Hematopoietic multipotent progenitor cell (in vitro differentiated cells): ENCODE measurements around the gene MGLL. TPM values are rescaled to one million over a fixed set of nuclear protein-coding genes. Genes with fewer than 3 reads are reported as not detected.
"Not testable (repeated sequence)": the region's sequence is repeated elsewhere in the genome, so short reads cannot be mapped to it uniquely, and the experiment has no call there.

ENCODE experiments used
- DNase-seq, 3 donors: peaks; one replicate each; pipeline ENCODE4 v3.0.0-alpha.2; 2011 to 2015; ENCODE audit warnings: low read depth in 2 of 3, low spot score in 2 of 3
- total RNA-seq: library from RNA; depleted of rRNA; stranded (reverse); fragments of >200 nt; gene quantifications from one replicate; pipeline ENCODE4 v1.2.3, GENCODE V29; 2012

Gene MGLL
- total RNA-seq, 1 donor = 52.2 TPM

DNA sequence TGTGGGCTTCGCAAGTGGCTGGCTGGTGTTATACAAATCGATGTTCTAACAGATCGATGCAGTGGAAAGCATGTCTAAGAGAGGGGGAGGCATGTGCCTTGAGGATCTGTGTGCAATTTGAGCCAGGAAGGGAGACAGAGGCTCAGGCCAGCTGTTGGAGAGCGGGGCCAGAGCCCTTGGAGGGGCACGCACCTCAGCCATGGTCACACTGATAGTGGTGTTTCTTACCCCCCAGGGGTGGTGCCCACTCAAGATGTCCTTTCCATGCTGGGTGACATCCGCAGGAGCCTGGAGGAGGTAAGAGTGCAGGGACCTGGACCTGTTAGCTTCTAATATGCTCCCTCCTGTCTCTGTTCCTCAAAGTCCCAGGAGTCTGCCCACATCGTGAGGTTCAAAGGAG, 153.4 kb downstream of the MGLL start:
- DNase-seq = no peak

DNA sequence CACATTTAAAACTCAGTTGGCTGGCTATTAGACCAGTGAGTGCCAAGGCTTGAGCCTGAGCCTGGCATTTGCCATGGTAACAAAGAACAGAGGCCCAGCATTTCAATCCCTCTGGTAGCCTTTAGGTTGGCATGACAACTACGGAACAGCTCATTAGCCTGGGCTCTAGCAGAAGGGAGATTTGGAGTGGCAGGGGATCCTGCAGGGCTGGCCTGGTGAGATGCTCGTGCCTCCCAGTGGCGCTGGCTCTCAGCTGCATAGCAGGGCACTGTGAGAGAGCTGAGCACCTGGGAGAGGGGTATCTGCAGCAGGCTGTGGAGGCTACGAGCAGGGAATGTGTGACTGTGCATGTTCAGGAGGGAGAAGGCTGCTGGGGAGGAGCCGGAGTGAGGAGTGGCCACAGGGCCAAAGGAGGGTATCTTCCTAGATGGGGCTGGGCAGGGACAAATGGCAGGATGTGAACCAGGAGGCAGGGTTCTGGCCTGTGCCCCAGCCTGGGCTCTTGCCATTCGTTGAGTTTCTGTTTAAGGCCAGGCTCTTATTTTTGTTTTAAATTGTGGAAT, 155.1 kb downstream of the MGLL start:
- DNase-seq = no peak

DNA sequence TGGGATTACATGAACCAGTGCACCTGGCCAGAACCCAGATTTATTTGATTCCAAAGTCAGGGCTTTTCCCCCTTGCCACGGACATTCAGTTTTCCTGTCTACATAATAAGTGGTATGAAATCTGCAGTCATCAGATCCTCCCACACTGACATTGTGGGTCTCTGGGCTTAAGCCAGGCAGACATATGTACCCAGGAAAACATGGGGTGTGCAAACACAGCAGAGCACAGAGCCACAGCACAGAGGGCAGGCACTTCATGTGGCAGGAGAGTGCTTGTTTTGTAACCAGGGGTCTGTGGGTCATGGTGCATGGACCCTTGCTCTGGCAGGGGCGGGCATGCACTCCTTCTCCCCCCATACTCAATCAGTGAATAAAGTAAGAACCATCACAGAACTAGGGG, 155.6 kb downstream of the MGLL start:
- no peak for DNase-seq

DNA sequence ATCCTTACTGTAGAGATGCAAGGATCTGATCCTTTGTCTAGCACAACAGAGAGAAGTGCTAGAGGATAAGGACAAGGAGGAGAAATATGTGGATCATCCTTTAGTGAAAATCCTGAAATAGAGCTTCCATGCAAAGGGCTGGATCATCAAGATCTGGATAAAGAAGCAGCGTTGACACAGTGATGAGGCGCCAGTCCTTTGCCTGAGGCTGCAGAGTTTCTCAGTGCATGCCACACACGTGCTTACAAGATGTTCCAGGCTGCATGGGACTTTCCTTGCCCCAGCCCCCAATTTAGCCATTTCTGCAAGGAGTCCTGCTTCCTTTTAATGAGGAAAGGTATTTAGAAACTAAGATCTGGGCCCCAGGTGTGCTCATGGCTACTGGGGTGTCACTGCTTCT, 156.7 kb downstream of the MGLL start:
- DNase-seq = no peak

DNA sequence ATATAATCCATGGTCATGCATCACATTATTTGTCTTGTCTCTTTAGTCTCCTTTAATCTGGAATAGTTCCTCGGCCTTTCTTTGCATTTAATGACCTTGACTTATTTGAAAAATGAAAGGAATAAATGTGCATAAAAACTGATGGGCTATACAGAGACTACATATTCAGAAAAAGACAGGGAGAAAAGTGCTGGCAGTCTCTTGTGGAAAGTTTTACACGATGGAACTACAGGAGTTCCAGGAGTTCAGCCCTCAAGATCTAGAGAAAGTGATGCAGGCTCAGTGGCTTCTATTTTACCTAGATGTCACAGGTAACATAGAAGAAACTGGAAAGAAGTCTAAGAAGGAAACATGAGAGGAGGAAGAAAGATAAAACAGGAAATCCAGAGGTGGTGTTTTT, 157.2 kb downstream of the MGLL start:
- DNase-seq = no peak

DNA sequence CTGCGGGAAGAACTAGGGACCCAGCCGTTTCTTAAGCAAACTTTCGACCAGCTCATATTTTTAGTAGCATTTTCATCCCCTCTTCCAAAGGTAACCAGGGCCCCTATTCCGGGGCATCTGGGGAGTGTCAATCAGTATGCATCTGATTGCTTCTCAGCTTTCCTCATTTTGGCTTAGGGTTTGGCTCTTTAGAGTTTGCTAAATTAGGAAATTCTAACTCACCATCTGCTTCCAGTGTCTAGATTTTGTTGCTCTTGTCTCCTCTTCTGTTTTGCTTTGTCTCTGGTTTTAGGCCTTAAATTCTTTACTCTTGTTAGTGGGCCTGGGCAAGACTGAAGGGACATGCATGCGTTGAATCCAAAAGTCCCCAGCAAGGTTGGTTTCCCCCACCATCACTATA, 159.2 kb downstream of the MGLL start:
- no peak for DNase-seq

DNA sequence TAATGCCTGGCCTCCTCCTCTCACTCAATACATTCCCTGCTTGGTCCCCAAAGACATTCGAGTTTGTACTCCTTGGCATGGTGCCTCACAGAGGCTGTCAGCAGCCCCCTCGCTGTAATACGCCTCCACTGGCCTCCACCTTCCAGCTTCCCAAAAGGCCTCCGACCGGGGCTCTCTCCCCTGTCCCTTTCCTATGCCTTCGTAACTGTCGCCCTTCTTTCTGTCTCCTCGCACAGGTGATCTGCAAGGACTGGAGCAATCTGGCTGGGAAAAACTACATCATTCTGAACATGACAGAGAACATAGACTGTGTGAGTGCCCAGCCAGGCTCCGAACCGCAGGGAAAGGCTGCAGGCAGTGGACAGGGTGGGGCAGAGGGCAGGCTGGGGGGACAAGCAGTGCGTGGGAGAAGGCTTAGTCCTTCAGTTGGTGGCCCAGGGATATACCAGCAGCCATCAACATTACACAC, 160.3 kb downstream of the MGLL start:
- no peak for DNase-seq

DNA sequence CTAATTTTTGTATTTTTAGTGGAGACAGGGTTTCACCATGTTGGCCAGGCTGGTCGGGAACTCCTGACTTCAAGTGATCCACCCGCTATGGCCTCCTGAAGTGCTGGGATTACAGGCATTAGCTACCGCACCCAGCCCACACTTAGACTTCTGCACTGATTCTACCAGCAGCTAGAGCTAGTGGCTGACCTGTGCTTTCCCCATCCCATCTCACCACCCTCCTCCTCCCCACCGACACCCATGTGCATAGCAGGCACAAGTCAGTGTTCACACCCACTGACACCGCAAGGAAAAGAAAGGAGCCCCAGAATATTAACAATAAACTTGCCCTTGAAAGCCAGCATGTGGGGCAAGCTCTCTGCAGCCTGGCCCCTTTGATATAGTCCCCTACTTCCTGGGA, 160.7 kb downstream of the MGLL start:
- DNase-seq = no peak

DNA sequence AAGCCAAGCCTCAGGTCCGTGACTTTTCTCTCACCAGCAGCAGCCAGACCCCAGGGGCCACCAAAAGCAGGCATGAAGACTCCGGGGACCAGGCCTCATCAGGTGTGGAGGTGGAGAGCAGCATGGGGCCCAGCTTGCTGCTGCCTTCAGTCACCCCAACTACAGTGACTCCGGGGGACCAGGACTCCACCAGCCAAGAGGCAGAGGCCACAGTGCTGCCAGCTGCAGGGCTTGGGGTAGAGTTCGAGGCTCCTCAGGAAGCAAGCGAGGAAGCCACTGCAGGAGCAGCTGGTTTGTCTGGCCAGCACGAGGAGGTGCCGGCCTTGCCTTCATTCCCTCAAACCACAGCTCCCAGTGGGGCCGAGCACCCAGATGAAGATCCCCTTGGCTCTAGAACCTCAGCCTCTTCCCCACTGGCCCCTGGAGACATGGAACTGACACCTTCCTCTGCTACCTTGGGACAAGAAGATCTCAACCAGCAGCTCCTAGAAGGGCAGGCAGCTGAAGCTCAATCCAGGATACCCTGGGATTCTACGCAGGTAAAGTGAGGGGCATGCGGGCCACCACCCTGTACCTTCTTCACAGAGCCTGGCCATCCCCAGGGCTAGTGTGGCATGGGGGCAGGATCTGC, 161.6 kb downstream of the MGLL start:
- DNase-seq = no peak

DNA sequence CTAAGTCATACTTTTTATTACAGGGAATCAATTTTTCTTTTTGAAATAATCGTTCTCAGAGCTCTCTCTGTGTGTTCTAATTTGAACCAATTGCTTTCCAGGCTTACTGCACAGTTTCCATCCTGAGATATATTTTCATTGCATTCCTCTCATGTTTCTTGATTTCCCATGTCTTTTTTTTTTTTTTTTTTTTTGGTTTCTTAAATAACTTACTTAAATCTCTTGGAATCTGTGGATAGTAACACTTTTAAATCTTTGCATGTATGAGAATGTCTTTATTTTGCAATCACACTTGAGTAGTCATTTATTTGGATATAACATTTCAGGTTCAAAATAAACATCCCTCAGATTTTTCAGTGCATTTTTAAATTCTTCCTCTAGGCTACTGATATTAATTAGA, 164.1 kb downstream of the MGLL start:
- no peak for DNase-seq

DNA sequence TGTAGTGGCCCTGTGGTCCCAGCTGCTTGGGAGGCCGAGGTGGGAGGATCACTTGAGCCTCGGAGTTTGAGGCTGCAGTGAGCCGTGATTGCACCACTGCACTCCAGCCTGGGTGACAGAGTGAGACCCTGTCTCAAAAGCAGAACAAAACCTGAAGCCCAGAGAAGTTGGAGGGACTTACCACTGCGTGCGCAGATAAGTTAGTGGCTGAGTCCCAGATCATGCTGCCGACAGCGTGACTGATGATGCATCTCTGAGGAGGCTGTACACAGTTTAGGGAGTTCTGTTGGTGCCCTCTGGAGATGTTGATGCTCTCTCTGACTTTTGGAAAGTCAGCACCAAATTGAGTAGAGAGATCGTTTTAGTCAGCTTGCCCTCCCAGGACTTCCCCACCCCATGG, 165.4 kb downstream of the MGLL start:
- no peak for DNase-seq

DNA sequence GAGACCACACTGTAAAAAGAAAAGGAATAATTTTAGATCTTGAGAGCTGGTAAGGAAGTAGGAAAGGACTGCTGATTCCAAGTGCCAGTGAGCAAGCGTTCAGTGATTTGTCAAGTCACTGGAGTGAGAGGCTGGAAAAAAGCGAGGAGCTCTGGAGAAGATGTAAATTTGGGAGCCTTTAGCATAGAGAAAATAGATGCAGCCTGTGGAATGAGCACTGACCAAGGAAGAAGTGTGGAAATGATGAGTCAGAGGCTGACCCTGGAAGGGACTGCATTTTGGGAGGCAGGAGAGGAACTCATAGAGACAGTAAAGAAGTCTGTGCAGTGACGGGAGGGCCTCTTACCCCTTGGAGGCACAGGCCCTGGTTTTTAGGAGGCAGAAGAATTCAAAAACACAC, 166.7 kb downstream of the MGLL start:
- no peak for DNase-seq

DNA sequence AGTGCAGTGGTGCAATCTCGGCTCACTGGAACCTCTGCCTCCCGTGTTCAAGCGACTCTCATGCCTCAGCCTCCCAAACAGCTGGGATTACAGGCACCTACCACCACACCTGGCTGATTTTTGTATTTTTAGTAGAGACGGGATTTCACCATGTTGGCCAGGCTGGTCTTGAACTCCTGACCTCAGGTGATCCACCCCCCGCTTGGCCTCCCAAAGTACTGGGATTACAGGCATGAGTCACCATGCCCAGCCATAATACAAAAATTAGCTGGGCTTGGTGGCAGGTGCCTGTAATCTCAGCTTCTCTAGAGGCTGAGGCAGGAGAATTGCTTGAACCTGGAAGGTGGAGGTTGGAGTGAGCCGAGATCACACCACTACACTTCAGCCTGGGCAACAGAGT, 167.3 kb downstream of the MGLL start:
- not testable (repeated sequence) for DNase-seq

DNA sequence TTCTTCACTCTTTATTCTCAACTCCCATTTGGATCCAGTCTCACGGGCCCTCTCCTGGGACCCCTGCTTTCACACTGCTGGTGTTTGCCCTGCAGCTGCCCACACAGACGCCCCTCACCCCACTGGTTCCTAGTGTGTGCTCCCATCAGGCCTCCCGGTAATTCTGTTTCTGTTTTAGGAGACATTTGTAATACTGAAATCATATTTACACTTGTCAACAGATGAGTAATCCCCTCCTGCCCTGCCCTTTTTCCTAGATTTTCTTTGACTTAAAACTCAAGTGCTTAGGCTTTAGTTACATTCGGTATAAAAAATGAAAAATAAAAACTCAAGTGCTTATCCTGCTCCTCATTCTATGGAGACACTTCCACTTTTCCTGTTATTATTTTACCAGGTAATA, 167.9 kb downstream of the MGLL start:
- DNase-seq = no peak

DNA sequence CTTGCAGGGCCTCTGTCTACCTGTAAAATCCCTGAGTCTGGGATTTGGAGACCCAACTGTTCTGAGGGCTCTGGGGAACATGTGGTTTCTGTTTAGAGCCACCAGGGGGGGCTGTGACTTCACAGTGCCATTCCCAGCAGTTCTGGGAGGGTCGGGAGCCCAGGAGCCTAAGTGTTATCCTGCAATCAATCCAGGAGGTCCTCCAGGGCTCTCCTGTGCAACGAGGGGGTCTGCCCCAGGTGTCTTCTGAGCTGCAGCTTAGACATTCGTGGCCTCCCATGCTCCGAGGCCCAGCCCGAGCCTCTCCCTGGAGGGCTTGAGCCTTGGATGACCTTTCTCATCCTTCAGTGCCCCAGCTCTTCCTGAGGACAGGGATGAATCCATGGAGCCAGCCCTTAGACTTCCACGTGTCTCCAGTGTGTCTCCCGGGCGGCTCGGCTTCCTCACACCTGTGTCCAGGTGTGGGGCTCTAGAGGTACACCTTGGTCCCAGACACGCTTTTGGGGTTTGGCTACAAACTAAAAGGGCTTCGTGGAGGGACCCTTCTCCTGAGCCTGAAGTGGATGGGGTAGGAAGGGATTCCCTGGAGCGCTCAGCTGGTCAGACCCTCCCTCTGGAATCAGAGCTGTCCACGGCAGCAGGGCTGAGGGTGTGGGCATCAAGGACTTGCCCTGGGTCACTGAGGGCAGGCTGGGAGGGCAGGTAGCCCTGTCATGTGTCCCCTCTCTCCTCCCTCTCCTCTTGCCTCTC, 169.9 kb downstream of the MGLL start:
- DNase-seq = peak in 2 of 3 donors; percentile 32 to 55

DNA sequence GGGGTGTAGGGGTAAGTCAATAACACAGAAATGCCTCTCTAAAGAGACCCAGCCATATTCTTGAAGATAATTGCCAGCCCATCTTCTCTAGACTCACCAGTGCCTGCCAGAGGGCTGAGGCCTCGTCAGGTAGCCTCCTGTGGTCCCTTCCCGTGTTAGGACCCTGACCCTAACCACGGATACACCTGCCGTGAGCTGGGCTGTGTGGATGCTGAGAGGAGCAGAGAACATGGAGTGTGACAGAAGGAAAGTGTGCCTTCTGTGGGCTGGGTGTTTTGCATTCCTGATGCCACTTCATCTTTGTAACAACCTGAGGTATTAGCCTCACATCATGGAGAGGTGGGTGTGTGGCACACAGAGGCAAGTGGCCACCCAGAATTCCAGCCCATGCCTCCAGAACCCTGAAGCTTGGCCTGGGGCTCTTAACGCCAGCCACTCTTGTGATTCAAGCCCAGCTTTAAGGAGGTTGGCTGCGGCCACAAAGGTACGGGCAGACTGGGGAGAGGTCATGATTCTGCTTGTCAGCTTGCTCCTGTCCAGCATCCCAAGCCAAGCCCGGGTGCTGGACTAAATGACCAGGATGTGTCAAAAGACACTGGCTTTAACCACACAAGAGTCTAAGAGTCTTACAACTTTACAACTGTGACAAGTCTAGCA, 170.7 kb downstream of the MGLL start:
- DNase-seq = no peak

DNA sequence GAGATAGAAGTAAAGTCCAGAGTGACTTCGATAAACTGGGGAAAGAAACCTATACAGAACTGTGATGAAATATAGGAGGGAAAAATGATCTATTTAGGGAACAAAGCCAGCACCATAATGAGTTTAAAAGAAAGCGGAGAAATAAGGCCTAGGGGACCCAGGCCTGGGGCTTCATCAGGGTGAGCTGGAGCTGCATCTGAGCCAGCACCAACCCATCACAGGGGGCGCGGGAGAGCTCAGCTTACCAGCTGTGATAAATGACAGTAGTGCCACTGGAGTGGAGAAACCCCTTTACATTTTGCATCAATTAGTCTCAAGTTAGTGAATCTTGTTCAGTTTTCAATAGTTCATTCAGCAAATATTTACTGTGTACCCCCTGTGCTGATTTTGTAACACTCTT, 172.1 kb downstream of the MGLL start:
- no peak for DNase-seq

DNA sequence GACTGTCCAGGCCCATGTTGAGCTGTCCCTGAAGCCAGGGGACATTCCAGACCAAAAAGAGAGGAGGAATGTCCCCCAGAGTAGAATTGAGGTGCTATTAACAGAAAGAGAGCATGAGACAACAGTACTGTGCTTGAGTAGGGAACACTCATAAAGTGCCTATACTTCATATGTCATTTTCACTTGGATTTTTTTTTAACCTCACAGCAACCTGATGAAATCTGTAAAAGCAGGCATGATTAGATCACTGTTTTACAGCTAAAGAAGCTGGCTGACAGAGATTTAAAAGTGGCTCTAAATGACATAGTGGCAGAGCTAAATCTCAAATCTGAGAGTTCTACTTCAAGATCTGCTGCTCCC, 174.5 kb downstream of the MGLL start:
- DNase-seq = no peak

DNA sequence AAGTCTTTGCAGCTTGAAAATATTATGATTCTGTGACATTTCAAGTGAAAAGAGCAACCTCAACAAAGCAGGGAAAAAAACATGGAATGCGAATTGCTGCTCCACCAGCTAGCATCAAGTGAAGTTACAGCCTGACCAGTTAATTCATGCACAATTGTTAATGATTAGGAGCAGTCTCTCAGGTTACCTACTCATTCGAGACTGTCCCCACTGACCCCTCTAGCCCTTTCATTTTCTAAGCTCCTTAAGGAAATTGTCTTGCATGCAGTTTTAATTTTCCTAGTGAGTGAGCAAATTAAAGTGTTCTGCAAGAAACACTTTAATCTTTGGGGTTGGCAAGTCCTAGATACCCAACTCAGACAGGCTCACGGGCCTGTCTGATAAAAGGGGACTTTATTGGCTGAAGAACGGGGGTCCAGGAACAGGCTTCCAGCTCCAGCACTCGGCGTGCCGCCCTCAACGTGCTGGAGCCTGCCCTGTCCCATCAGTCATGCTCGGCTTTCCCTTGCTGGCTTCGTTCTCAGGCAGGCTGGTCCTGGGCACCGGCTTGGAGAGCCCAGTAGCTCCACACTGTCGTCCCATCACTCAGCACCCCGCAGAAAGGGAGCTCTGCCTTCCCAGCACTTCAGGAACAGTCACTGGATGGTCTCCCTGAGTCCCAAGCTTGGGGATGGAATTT, 175.0 kb downstream of the MGLL start:
- DNase-seq = no peak

DNA sequence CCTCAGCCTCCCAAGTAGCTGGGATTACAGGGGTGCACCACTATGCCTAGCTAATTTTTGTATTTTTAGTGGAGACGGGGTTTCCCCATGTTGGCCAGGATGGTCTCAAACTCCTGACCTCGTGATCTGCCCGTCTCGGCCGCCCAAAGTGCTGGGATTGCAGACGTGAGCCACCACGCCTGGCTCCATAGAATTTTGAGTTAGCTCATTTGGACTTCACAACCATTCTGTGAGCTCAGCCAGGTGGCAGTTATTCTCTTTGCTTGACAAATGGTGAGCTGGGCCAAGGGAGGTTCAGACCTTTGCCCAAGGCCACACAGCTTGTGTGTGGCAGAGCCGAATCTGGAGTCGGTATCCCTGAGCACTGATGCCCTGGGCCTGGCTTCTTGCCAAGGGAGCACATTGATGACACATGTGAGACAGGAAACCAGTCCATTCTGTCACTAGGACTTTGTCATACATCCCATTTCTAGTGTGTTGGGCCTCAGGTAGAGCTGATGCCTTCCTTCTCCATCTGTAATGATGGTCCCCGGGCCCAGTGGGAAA, 175.7 kb downstream of the MGLL start:
- no peak for DNase-seq
